CD4-positive, alpha-beta T cell treated with Interferon gamma for 1 hour (primary cell): ENCODE measurements around the gene NFKBIB.
"Not testable (repeated sequence)": the region's sequence is repeated elsewhere in the genome, so short reads cannot be mapped to it uniquely, and the experiment has no call there.

Experiments
- DNase-seq: peaks from one replicate; pipeline ENCODE4 v3.0.0-alpha.2; 2020

The NFKBIB gene

DNA sequence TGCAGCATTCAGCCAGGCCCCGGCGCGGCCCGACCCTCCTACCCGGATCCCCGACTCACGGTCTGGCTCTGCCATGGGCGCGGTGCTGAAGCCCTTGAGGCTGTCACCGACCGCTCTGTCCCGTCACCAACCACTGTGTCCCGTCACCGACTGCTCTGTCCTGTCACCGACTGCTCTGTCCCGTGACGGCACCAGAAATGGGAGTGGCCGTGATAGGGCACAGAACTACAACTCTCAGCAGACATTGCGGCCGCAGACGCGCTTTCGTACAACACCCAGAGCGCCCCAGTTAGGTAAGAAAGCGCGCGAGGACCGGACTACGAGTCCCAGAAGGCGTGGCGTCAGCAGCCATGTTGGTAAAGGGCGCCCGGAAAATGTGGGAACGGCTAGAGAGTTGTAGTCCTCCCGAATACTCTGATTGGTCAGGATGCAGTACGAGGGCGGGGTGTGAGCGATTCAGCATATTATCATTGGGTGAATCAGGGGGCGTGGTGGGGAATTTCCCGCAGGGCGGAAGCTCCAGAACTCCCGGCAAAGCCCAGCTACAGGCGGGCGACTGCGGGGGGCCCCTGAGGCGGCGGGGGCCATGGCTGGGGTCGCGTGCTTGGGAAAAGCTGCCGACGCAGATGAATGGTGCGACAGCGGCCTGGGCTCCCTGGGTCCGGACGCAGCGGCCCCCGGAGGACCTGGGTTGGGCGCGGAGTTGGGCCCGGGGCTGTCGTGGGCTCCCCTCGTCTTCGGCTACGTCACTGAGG lies at the start of gene NFKBIB, which contains the start of gene SIRT2:
TSS of gene NFKBIB (plus strand) at position 523 of the 755 bp plus-strand sequence. CDS start at position 587, 64 bp downstream.
TSS of gene SIRT2 (minus strand) at position 172 of the 755 bp plus-strand sequence. CDS start at position 75, 97 bp downstream.
- DNase-seq: peak; percentile 100

- DNase-seq: no peak
Measured at GRCh38 chr19:38850436-38850975, 49.3 kb upstream of the NFKBIB start.

- peak; percentile 48 for DNase-seq
Measured at GRCh38 chr19:38850976-38851621, 48.7 kb upstream of the NFKBIB start.

DNA sequence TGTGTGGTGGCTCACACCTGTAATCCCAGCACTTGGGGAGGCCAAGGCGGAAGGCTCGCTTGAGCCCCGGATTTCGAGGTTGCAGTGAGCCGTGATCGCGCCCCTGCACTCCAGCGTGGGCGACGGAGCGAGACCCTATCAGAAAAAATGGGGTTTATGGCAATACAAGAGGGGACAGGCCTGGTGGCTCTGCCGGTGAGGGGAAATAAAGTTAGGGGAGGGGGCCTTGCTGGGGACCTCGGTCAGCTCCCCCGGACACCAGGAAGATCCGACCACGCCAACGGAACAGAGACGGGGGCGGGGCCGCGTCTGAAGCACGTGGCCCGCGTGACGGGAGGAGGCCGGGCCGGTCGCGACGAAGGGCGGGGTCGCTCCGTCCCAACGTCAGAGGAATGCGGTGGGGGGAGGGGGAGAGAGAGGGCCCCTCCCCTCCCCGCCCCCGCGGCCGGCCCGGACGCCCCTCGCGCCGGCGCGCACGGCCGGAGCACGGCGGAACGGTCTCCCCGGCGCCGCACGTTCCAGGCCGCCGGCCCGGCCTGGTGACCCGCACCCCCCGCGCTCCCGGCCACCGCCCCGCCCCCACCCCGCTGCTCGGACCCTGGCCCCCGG lies 48.0 kb upstream of the NFKBIB start:
- peak; percentile 90 for DNase-seq

DNA sequence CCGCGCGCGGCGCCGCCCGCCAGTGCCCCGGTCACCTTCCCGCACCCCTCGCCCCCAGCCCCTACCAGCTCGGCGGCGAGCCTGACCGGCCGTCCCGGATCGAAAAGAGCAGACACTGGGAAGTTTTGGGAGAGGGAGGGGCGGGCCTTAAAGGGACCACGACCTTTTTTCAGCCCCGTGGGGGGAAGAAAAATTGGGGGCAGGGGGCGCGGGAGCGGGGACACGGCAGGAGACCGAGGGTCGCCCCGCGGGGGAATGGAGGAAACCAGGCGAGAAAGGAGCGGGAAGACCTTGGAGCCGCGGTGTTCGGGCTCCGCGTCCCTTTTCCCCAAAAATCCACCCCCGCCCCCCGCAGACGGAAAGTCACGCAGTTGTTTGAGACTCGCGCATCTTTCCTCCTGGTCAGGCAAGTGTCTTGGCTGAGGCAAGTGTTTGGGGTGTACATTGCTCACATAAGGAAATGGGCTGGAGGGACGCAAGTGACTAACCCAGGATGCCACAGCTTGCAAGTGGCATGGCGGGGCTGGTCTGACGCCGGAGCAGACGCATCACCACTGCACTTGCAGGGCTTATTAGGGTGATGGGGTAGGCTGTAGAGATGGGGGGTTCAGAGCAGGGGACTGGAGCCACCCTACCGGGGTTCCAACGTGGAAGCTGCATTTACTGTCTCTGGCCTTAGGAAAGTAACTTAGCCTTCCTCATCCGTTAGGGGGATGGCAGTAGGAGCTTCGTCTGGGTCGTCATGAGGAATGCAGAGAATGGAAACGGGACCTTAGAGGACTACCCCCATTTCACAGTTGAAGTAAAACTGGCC lies 47.3 kb upstream of the NFKBIB start:
- peak; percentile 74 for DNase-seq

GRCh38 chr19:38853214-38853613 lies 46.6 kb upstream of the NFKBIB start:
- DNase-seq: no peak

- DNase-seq: not testable (repeated sequence)
Measured at GRCh38 chr19:38854961-38855360, 44.8 kb upstream of the NFKBIB start.

- DNase-seq: not testable (repeated sequence)
Measured at GRCh38 chr19:38855751-38856150, 44.0 kb upstream of the NFKBIB start.

DNA sequence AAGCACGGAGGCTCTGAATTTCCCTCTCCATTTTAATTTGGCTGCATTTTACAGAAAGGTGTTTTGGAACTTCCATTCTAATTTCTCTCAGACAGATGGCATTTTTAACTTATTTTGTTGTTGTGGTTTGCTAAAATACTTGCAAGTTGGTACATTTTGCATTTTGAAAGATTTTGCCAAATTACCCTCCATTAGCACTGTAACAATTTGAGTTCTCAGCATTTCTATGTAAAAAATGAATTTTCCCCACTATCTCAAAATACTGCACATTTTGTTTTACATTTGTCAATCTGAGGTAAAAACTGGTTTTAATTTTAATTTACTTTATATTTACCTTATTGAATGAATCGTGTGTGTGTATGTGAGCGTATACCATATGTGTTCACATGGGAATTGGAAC lies 43.0 kb upstream of the NFKBIB start:
- no peak for DNase-seq

DNA sequence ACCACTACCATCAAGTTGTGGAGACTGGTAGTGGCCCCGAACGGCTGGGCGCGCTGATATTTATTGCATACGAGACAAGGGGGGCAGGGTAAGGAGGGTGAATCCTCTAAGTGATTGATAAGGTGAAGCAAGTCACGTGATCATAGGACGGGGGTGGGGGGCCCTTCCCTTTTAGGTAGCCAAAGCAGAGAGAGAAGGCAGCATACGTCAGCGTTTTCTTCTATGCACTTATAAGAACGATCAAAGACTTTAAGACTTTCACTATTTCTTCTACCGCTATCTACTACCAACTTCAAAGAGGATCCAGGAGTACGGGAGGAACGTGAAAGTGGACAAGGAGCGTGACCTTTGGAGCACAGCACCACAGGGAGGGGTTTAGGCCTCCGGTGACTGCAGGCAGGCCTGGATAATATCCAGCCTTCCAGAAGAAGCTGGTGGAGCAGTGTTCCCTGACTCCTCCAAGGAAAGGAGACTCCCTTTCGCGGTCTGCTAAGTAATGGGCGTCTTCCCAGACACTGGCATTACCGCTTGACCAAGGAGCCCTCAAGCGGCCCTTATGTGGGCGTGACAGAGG lies 40.1 kb upstream of the NFKBIB start:
- not testable (repeated sequence) for DNase-seq

DNA sequence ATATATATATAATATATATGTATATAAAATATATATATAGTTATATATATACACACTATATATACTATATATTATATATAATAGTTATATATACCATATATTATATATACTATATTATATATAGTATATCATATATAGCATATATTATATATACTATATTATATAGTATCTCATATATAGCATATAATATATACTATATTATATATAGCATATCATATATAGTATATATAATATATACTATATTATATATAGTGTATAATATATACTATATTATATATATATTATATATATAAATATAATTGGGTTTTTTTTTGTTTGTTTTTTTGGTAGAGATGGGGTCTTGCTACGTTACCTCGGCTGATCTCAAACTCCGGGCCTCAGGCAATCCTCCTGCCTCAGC lies 38.4 kb upstream of the NFKBIB start:
- no peak for DNase-seq

DNA sequence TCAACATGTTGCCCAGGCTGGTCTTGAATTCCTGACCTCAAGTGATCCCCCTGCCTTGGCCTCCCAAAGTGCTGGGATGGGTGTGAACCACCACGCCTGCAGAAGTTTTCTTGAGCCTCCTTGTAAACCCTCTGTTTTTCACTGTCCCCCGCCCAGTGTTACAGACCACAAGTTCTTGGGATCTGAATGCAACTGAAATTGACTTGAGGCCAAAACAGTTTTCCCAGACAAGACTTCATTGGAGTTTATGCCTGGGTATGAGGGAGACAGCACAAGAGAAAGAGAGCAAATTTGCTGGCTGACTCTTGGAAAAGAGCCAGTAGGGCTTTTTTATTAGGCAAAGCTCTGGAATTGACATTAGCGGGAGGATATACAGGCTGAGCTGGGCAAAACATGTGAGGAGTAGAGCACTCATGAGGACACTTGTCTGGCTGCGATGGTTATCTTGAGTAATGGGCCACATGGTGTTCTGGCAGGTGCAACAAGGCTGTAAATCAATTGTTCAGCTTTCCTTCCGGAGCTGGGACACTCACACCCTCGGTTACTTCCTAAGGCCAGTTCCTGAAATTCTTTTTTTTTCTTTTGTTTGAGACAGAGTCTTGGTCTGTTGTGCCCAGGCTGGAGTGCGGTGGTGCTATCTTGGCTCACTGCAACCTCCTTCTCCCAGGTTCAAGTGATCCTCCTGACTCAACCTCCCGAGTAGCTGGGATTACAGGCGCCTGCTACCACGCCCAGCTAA lies 37.3 kb upstream of the NFKBIB start:
- DNase-seq: no peak

DNA sequence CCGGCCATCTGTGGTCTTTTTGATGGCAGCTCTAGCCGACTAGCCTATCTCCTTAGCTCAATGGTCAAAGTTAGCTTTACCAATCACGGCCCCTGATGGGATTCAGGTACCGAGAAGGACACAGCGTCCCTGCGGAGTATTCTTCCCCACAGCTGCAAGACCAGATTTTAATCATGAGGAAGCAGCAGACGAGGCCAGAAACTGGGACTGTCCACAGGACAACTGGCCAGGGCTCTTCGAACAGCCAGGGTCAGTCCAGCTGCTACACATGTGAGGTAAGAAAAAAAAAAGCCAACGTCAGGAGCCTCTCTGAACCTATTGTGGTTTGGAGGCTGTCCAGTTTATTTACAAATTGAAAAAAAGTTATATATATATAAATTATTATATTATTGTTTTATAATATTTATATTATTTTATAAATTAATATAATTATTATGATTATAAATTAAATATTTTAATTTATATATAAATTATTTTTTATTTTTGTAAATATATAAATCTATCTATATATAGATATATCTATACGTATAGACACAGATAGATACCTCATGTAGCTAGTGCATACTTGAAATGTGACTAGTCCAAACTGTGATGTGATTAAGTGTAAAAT lies 32.5 kb upstream of the NFKBIB start:
- no peak for DNase-seq

DNA sequence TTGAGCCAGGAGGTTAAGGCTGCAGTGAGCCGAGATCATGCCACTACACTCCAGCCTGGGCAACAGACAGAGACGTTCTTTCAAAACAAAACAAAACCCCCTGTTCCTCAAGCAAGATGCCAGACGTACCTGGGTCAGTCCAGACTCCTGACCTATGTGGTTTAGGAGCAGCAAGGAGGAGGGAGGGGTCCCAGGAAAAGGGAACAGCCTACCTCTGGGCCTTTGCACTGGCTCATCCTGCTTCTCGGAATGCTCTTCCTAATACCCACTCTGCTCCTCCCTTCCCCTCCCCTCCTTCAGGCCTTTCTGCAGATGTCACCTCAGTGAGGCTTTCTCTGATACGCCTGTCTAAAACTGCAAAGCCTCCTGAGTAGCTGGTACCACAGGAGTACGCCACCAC lies 31.2 kb upstream of the NFKBIB start:
- DNase-seq: no peak

DNA sequence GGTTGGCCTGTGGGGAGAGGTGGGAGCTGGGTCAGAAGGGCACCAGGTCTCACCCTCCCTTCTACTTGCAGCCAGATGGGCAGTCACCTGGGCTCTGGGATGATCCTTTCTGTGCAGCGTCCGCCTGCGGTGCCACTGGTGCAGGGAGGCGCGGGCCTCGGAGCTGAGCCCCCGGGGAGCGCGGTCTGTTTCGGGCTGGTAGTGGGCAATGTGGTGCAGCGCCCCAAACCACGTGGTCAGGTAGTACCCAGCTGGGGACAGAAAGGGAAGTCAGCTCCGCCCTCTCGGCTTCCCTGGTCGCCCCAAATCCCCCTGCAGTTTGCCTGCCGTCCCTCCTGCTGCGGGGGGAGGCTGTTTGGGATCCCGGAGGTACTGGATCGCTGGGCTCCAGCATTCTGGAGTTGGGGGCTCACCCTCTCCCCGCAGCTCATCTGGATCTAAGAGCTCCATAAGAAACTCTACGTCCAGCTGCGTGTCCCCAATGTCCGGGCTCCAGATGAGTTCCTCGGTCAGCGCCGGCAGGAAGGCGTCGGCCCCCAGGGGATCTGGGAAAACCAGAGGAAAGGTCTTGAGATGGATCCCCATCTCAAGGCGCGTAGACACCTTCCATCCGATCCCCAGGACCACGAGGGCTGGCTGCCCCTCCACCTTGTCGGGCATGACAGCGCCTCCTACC lies 30.5 kb upstream of the NFKBIB start:
- DNase-seq: peak; percentile 37

- DNase-seq: peak; percentile 95
Measured at GRCh38 chr19:38869836-38870607, 29.7 kb upstream of the NFKBIB start.

DNA sequence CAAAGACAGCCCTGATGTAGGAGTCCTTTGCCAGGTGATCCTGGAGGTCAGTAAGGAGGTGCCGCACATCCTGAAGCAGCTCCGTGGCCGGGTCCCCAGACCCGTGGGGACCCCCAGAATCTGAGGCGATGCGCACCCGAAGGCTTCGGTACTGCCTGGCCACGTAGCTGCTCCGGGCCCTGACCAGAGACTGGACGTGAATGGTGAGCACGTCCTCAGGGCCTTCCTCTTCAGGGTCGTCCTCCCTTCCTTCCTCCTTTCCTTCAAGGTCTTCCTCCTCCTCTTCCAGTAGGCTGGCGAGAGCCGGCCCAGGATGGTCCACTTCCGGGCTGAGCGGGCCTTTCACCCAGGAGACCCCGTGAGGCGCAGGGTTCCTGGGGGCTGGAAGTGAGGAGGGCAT lies 29.2 kb upstream of the NFKBIB start:
- DNase-seq: no peak

GRCh38 chr19:38873400-38873799 lies 26.4 kb upstream of the NFKBIB start:
- DNase-seq: not testable (repeated sequence)

- no peak for DNase-seq
Measured at GRCh38 chr19:38875656-38876395, 23.9 kb upstream of the NFKBIB start.
